Panc1 (cell line): Measurements from ENCODE around the gene MACIR.

Experiments
- POLR2AphosphoS5 ChIP-seq: IDR thresholded peaks from 2 replicates; pipeline ENCODE4 v1.6.1; 2012; ENCODE audit warnings: mild to moderate bottlenecking, low read depth, low read length, moderate library complexity
- SIN3A ChIP-seq: IDR thresholded peaks from 2 replicates; pipeline ENCODE4 v1.6.1; 2012; ENCODE audit warnings: low read depth, mild to moderate bottlenecking, low read length, moderate library complexity, borderline replicate concordance; ENCODE audit not compliant: insufficient read depth
- TF ChIP-seq, protein P1 (sequence below): fragments of 450-650 bp; IDR thresholded peaks from 2 replicates; pipeline ENCODE4 v1.5.1; 2017; ENCODE audit warnings: mild to moderate bottlenecking
- TF ChIP-seq, protein P2 (sequence below), 2 experiments: IDR thresholded peaks; 2 replicates each; pipeline ENCODE4 v1.6.1; 2011 to 2012; ENCODE audit warnings: low read depth in 2 of 2, control low read depth in 1 of 2, low read length in 1 of 2, mild to moderate bottlenecking in 1 of 2, moderate library complexity in 1 of 2; ENCODE audit not compliant: insufficient read depth in 1 of 2

GRCh38 chr5:103244398-103244797 lies 14.2 kb upstream of the MACIR start:
- TF ChIP-seq, protein P1, sequence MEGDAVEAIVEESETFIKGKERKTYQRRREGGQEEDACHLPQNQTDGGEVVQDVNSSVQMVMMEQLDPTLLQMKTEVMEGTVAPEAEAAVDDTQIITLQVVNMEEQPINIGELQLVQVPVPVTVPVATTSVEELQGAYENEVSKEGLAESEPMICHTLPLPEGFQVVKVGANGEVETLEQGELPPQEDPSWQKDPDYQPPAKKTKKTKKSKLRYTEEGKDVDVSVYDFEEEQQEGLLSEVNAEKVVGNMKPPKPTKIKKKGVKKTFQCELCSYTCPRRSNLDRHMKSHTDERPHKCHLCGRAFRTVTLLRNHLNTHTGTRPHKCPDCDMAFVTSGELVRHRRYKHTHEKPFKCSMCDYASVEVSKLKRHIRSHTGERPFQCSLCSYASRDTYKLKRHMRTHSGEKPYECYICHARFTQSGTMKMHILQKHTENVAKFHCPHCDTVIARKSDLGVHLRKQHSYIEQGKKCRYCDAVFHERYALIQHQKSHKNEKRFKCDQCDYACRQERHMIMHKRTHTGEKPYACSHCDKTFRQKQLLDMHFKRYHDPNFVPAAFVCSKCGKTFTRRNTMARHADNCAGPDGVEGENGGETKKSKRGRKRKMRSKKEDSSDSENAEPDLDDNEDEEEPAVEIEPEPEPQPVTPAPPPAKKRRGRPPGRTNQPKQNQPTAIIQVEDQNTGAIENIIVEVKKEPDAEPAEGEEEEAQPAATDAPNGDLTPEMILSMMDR = no peak
- no peak for TF ChIP-seq POLR2AphosphoS5
- no peak for TF ChIP-seq SIN3A
- TF ChIP-seq, protein P2, sequence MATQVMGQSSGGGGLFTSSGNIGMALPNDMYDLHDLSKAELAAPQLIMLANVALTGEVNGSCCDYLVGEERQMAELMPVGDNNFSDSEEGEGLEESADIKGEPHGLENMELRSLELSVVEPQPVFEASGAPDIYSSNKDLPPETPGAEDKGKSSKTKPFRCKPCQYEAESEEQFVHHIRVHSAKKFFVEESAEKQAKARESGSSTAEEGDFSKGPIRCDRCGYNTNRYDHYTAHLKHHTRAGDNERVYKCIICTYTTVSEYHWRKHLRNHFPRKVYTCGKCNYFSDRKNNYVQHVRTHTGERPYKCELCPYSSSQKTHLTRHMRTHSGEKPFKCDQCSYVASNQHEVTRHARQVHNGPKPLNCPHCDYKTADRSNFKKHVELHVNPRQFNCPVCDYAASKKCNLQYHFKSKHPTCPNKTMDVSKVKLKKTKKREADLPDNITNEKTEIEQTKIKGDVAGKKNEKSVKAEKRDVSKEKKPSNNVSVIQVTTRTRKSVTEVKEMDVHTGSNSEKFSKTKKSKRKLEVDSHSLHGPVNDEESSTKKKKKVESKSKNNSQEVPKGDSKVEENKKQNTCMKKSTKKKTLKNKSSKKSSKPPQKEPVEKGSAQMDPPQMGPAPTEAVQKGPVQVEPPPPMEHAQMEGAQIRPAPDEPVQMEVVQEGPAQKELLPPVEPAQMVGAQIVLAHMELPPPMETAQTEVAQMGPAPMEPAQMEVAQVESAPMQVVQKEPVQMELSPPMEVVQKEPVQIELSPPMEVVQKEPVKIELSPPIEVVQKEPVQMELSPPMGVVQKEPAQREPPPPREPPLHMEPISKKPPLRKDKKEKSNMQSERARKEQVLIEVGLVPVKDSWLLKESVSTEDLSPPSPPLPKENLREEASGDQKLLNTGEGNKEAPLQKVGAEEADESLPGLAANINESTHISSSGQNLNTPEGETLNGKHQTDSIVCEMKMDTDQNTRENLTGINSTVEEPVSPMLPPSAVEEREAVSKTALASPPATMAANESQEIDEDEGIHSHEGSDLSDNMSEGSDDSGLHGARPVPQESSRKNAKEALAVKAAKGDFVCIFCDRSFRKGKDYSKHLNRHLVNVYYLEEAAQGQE (IDR thresholded peaks at IDR 0.05; ENCODE audit: insufficient read depth in 1 of 2, low read depth in 2 of 2, low read length in 1 of 2) = no peak
